GM12874 (cell line): ENCODE measurements around the gene CELA2A.

ENCODE experiments used
- CTCF ChIP-seq: IDR thresholded peaks from 2 replicates; pipeline ENCODE4 v1.5.1; 2011; ENCODE audit warnings: low read depth, mild to moderate bottlenecking, control low read depth, low read length, moderate library complexity; ENCODE audit not compliant: insufficient read depth

Gene CELA2A

DNA sequence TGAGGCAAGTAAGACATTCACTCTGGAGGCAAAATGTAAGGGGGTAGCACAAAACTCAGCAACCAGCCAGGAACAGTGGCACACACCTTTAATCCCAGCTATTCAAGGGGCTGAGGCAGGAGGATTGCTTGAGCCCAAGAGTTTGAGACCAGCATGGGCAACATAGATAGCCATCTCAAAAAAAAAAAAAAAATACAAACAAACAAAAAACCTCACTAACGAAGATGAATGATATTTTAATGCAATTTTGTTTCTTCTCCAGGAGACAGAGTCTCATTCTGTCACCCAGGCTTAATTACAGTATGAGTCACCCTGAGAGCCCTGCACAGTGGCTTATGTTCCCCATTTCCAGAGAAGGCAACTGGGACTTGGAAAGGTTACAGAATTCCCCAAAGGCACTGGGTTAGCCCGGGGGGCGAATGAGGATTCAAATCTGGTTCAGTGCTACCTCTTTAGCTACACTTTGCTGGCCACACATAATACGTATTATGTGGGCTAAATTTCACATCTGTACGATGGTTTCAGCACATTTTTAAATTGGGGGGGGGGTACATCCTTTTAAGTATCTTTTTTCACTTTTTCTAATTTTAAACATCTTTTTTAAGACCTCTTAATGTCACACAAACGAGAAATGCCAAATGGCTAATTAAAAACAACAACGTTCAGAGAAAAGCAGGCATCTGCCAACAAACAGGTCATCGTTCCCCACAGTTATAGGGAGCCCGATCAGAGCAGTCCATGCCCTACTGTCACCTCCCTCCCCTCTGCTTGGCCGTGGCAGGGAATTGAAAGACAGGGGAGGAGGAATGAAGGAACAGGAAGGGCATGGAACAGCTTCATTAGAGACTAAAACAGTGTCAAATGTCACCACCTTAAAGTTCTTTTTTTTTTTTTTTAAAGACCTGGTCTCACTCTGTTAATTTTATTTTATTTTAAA, 3.5 kb downstream of the CELA2A start:
- TF ChIP-seq CTCF, result no peak

DNA sequence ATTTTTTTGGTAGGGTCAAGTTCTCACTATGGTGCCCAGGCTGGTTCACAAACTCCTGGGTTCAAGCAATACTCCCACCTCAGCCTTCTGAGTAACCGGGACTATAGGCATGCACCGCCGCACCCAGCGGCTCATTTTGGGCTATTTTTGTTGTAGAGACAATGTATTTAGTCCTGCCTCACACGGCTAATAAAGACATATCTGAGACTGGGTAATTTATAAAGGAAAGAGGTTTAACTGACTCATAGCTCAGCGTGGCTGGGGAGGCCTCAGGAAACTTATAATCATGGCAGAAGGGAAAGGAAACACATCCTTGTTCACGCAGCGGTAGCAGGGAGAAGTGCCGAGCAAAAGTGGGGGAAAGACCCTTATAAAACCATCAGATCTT, 4.2 kb downstream of the CELA2A start:
- TF ChIP-seq CTCF, result no peak

DNA sequence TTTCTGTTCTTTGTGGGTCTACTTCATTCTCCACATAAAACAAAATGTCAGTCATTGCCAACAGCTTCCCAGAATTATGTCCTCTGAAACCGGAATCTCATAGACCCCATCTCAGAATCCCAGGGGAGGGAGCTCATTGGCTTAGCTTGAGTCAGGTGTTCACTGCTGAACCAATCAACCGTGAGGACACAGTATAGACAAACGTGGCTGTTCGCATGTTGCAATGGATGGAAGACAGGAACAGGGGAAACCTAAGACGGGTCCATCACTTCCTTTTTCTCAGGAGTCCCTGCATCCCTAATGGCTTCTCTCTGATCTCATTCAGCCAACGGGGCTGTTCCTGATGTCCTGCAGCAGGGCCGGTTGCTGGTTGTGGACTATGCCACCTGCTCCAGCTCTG, 9.1 kb downstream of the CELA2A start:
- no peak for TF ChIP-seq CTCF

GRCh38 chr1:15468145-15468544, 11.6 kb downstream of the CELA2A start:
- no peak for TF ChIP-seq CTCF

- no peak for TF ChIP-seq CTCF
Observed at GRCh38 chr1:15469361-15469760, 12.8 kb downstream of the CELA2A start.

DNA sequence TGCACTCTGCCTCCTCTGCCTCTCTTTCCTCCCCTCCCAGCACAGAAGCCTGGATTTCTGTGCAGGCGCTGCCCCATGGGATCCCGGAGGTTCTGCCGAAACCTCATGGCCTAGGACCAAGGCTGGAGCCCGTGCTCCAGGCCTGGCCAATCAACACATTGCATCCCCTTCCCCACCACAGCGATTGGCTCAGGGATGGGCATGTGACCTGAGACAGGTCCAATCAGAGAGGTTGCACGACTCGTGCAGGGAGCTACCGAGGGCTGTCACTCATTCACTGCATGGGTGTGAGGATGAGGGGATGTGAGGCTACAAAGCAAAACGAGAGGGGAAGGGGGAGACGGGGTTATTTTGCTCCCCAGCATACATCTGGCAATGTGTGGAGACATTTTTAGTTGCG, 16.1 kb downstream of the CELA2A start:
- no peak for TF ChIP-seq CTCF

- no peak for TF ChIP-seq CTCF
Observed at GRCh38 chr1:15475752-15476314, 19.3 kb downstream of the CELA2A start, which contains the start of gene CELA2B. TSS of gene CELA2B (plus strand) at chr1:15476104. CDS start at chr1:15476126, 22 bp downstream.
